Peyer's patch (tissue), 4 donors: ENCODE data around the gene PCYT2. TPM values are rescaled to one million over a fixed set of nuclear protein-coding genes. Genes with fewer than 3 reads are reported as not detected.
A peak's percentile ranks its signal among the peaks of the same experiment; 100 is the strongest.

Experiments
- DNase-seq, 3 donors: peaks; one replicate each; pipeline ENCODE4 v3.0.0-alpha.2; 2017 to 2019
- H3K27ac ChIP-seq, 4 donors: fragments of 200-600 bp; sonication (generic); one replicate each; pipeline ENCODE4 v1.5.1; 2016 to 2019
- H3K27me3 ChIP-seq, 2 donors: fragments of 200-600 bp; sonication (generic); one replicate each; pipeline ENCODE4 v1.5.1; 2019
- H3K36me3 ChIP-seq, 3 donors: fragments of 200-600 bp; sonication (generic); one replicate each; pipeline ENCODE4 v1.5.1; 2016 to 2019
- H3K4me1 ChIP-seq, 4 donors: fragments of 200-600 bp; sonication (generic); one replicate each; pipeline ENCODE4 v1.5.1; 2016 to 2019
- H3K4me3 ChIP-seq, 4 donors: fragments of 200-600 bp; sonication (generic); 1 replicate in 3 of 4; 2 replicates in 1 of 4; pipeline ENCODE4 v1.5.1; 2016 to 2019; ENCODE audit warnings: mild to moderate bottlenecking in 1 of 4
- H3K9me3 ChIP-seq, 4 donors: fragments of 200-600 bp; sonication (generic); one replicate each; pipeline ENCODE4 v1.5.1; 2016 to 2019; ENCODE audit warnings: mild to moderate bottlenecking in 1 of 4
- POLR2A ChIP-seq, 2 donors: fragments of 450-650 bp; IDR thresholded peaks; one replicate each; pipeline ENCODE4 v1.5.1; 2017; ENCODE audit warnings: antibody characterized with exemption in 2 of 2, mild to moderate bottlenecking in 2 of 2, moderate library complexity in 2 of 2
- total RNA-seq, 4 donors: library from RNA; depleted of rRNA; stranded (reverse); fragments of >200 nt; gene quantifications; one replicate each; pipeline ENCODE4 v1.1.0, GENCODE V29; 2016
- TF ChIP-seq, protein P1 (sequence below), 6 experiments: fragments of 450-650 bp in 4 of 6; fragments of 200-600 bp in 2 of 6; sonication (generic) in 1 of 6; IDR thresholded peaks; one replicate each; pipeline ENCODE4 v1.5.1; 2017 to 2019; ENCODE audit warnings: antibody characterized with exemption in 6 of 6, mild to moderate bottlenecking in 3 of 6, moderate library complexity in 1 of 6

Gene PCYT2
- total RNA-seq, 4 donors from 2014 or later: 67.7 to 297 (median 179) TPM

DNA sequence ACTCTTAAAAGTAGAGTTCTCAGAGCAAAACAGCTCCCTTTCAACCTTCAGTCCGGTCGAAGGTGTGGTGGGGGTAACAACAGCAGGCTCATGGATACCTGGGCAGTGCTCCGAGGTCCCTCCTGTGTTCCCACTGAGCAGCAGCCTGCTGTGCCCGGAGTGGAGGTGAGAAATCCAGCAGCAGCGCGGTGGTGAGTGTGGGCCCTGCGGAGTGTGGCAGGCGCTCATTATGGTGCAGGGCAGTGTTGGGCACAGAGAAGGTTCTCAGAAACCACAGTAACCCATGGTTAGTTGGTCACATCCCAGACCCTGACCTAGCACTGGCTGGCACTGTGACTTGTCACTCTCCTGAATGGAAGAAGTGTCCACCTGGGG is 45.9 kb downstream of the PCYT2 start:
- no peaks in the 10 kb centered on the region for H3K9me3 ChIP-seq
- TF ChIP-seq, protein P1, sequence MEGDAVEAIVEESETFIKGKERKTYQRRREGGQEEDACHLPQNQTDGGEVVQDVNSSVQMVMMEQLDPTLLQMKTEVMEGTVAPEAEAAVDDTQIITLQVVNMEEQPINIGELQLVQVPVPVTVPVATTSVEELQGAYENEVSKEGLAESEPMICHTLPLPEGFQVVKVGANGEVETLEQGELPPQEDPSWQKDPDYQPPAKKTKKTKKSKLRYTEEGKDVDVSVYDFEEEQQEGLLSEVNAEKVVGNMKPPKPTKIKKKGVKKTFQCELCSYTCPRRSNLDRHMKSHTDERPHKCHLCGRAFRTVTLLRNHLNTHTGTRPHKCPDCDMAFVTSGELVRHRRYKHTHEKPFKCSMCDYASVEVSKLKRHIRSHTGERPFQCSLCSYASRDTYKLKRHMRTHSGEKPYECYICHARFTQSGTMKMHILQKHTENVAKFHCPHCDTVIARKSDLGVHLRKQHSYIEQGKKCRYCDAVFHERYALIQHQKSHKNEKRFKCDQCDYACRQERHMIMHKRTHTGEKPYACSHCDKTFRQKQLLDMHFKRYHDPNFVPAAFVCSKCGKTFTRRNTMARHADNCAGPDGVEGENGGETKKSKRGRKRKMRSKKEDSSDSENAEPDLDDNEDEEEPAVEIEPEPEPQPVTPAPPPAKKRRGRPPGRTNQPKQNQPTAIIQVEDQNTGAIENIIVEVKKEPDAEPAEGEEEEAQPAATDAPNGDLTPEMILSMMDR (IDR thresholded peaks at IDR 0.05): no peak
- no peak for TF ChIP-seq POLR2A (IDR thresholded peaks at IDR 0.05)
- H3K27me3 ChIP-seq: no peaks in the 10 kb centered on the region
- DNase-seq: no peak
- H3K36me3 ChIP-seq: peaks cover 0 to 20% (median 0%) of the 10 kb centered on the region in 3 donors
- peak overlapping the region in 3 of 4 donors; percentile 58 to 100 (median 99) for H3K27ac ChIP-seq
- H3K4me3 ChIP-seq: no peak overlapping the region
- H3K4me1 ChIP-seq: peaks cover 12 to 86% (median 23%) of the 10 kb centered on the region in 4 donors

DNA sequence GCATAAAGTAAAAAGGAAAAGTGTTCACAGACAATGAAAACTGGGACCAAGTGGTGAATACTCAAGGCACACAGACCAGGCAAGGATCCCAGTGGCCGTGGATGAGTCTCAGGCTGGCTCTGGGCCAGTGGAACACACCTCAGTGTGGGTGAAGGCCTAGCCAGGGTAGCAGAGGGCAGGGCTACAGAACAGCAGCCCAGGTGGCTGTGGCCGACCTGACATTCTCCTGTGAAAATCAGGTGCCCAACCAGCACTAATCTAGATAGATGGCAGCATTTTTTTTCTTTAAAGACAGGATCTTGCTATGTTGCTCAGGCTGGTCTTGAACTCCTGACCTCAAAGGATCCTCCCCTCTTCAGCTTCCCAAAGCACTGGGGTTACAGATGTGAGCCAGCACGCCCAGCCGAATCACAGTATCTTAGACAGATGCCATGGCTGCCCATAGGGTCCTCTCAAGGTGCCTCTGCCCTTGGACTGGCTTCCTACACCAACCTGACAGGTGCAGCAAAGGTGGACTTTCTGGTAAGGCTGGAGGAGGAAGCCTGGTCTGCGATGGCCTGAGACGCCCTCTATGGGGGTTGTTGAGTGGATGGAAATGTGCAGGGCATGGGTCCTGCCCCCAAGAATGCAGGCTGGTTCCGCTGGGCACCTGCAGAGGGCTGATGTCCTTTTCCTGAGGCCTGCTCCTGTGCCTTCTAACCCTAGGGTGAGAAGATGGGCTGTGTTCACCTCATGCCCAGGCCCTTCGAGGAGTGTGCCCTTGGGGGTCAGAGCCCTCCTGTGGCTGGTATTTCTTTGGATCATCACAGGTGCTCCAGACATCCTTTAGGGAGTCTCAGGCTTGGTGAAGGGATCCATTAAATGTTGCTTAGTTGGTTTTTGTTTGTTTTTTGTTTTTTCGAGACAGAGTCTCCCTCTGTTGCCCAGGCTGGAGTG is 47.1 kb downstream of the PCYT2 start:
- H3K4me3 ChIP-seq: no peak overlapping the region
- H3K4me1 ChIP-seq: peaks cover 7 to 77% (median 17%) of the 10 kb centered on the region in 4 donors
- peak in 1 of 3 donors; percentile 68 for DNase-seq
- no peaks in the 10 kb centered on the region for H3K27me3 ChIP-seq
- peak overlapping the region in 3 of 4 donors; percentile 58 to 100 (median 99) for H3K27ac ChIP-seq
- peak in 1 of 2 donors; percentile 39 for TF ChIP-seq POLR2A (IDR thresholded peaks at IDR 0.05)
- TF ChIP-seq, protein P1 (IDR thresholded peaks at IDR 0.05): peak in 1 of 6 experiments; percentile 6
- peaks cover 0 to 16% (median 0%) of the 10 kb centered on the region in 3 donors for H3K36me3 ChIP-seq
- H3K9me3 ChIP-seq: no peaks in the 10 kb centered on the region

DNA sequence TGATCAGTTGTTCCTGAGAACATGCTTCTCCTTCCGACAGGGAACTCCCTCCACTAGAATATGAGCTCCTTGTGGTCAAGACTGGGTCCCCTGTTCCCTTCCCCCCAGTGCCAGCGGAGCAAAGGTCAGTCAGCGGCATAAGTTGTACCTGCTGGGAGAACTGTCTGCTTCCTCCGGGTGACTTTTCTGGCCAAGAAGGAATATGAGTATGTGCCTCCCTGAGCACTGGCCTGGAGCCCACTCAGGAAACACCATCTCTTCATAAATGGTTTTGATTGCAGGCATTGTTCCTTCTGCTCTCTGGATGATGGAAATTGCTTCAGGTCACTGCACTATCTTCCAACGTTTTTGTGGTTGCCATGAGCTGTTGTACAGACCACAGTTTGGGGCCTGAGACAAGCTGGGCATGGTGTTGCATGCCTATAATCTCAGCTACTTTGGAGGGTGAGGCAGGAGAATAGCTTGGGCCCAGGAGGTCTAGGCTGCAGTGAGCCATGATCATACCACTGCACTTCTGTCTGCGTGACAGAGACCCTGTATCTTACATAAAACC is 48.0 kb downstream of the PCYT2 start:
- peak overlapping the region in 3 of 4 donors; percentile 58 to 100 (median 99) for H3K27ac ChIP-seq
- DNase-seq: peak in 1 of 3 donors; percentile 65
- no peaks in the 10 kb centered on the region for H3K27me3 ChIP-seq
- no peak overlapping the region for H3K4me3 ChIP-seq
- H3K36me3 ChIP-seq: peaks cover 0 to 16% (median 0%) of the 10 kb centered on the region in 3 donors
- no peak for TF ChIP-seq POLR2A (IDR thresholded peaks at IDR 0.05)
- TF ChIP-seq, protein P1 (IDR thresholded peaks at IDR 0.05): no peak
- H3K4me1 ChIP-seq: peaks cover 5 to 77% (median 24%) of the 10 kb centered on the region in 4 donors
- no peaks in the 10 kb centered on the region for H3K9me3 ChIP-seq

DNA sequence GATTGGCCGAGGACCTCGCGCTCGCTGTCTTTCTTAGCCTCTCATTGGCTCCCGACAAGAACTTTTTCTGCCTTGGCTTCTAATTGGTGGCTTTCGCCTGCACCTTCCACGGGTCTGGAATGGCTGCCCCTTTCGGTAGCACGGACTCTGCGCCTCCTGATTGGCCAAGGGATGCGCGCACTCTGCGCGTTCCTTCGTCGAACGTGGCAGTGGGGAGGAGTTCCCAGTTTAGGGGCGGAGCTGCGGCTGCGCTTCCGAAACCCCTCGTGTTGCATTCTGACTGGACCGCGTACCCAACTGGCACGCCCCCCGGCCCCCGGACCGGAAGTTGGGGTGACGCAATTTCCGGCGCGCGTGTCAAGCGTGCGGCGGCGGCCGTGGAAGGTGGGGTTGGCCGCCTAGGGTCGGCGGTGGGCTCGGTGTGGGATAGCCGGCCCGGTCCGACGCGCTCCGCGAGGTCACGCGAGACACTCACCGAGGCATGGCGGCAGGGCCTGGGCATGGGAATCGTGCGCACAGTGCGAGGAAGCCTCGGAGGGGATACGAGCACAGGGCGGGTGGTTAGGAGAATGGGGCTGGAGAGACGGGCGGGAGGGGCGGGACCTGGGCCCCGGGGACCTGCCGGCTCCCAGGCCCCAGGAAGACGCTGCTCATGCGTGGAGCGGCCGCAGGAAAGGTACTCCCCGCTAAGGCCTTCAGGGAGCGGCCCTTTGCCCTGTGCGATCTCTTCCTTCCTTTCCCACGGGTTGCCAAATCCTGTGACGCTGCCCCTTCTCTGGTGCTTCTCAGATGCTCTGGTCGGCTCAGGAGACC is 50.2 kb downstream of the PCYT2 start:
- H3K27ac ChIP-seq: peak overlapping the region; percentile 95 to 99 (median 98)
- DNase-seq: peak; percentile 98 to 99 (median 99)
- no peaks in the 10 kb centered on the region for H3K9me3 ChIP-seq
- peaks cover 0 to 25% (median 0%) of the 10 kb centered on the region in 3 donors for H3K36me3 ChIP-seq
- H3K27me3 ChIP-seq: no peaks in the 10 kb centered on the region
- H3K4me3 ChIP-seq: peak overlapping the region; percentile 62 to 100 (median 79)
- H3K4me1 ChIP-seq: peaks cover 0 to 77% (median 19%) of the 10 kb centered on the region in 4 donors
- TF ChIP-seq, protein P1 (IDR thresholded peaks at IDR 0.05): peak in 4 of 6 experiments; percentile 6 to 49 (median 32)
- TF ChIP-seq POLR2A (IDR thresholded peaks at IDR 0.05): peak; percentile 92 to 99
